Measurements from ENCODE around the gene CERS5. TPM values are rescaled to one million over a fixed set of nuclear protein-coding genes. Genes with fewer than 3 reads are reported as not detected.
"Not testable (repeated sequence)": the region's sequence is repeated elsewhere in the genome, so short reads cannot be mapped to it uniquely, and the experiment has no call there.

CERS5 gene
- total and polyA plus RNA-seq, 12 donors, result 8.3 to 51.7 (median 11.8) TPM

- DNase-seq, result no peak
- ATAC-seq, result no peak
- intact Hi-C loops (cut with DNase I), result loop anchor here in 1 of 10 donors (10.0 kb wide), 1 partner anchor 46 kb away; the partner anchor contains the start of gene COX14
These were observed 6.5 kb downstream of the CERS5 start for GRCh38 chr12:50160643-50161042.

GRCh38 chr12:50157259-50157658 is 9.9 kb downstream of the CERS5 start:
- TF ChIP-seq, protein P1, sequence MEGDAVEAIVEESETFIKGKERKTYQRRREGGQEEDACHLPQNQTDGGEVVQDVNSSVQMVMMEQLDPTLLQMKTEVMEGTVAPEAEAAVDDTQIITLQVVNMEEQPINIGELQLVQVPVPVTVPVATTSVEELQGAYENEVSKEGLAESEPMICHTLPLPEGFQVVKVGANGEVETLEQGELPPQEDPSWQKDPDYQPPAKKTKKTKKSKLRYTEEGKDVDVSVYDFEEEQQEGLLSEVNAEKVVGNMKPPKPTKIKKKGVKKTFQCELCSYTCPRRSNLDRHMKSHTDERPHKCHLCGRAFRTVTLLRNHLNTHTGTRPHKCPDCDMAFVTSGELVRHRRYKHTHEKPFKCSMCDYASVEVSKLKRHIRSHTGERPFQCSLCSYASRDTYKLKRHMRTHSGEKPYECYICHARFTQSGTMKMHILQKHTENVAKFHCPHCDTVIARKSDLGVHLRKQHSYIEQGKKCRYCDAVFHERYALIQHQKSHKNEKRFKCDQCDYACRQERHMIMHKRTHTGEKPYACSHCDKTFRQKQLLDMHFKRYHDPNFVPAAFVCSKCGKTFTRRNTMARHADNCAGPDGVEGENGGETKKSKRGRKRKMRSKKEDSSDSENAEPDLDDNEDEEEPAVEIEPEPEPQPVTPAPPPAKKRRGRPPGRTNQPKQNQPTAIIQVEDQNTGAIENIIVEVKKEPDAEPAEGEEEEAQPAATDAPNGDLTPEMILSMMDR (IDR thresholded peaks at IDR 0.05), result no peak
- 91 to 94% methylated on average over 2 of the region's 2 CpGs for WGBS, 2 donors
- no peaks in the 10 kb centered on the region for H3K27me3 ChIP-seq
- H3K4me1 ChIP-seq, result peaks cover 0 to 9% (median 0%) of the 10 kb centered on the region in 9 donors
- H3K36me3 ChIP-seq, result peaks cover 0 to 20% (median 0%) of the 10 kb centered on the region in 9 donors
- H3K4me3 ChIP-seq, result no peak overlapping the region
- intact Hi-C loops (cut with DNase I), result no loop called here
- no peak overlapping the region for H3K27ac ChIP-seq
- DNase-seq (no peak), ATAC-seq (no peak)
- no peaks in the 10 kb centered on the region for H3K9me3 ChIP-seq

More at GRCh38 chr12:50160643-50161042, 6.5 kb downstream of the CERS5 start:
- H3K4me1 ChIP-seq, result peaks cover 0 to 15% (median 2%) of the 10 kb centered on the region in 9 donors
- no peak overlapping the region for H3K4me3 ChIP-seq
- no peak overlapping the region for H3K27ac ChIP-seq
- peaks cover 0 to 8% (median 0%) of the 10 kb centered on the region in 9 donors for H3K36me3 ChIP-seq
- TF ChIP-seq, protein P1 (IDR thresholded peaks at IDR 0.05), result no peak
- H3K9me3 ChIP-seq, result no peaks in the 10 kb centered on the region
- no peaks in the 10 kb centered on the region for H3K27me3 ChIP-seq

DNA sequence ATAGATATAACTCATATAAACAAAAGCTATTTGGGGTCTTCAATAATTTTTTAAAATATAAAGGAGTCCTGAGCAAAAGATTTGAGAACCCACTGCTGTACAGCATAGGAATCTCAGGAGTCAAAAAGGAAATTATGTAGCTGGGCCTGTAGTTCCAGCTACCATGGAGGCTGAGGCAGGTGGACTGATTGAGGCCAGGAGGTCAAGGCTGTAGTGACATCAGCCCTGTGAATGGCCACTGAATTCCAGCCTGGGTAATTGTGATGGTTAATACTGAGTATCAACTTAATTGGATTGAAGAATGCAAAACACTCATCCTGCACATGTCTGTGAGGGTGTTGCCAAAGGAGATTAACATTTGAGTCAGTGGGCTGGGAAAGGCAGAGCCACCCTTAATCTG is 10.5 kb downstream of the CERS5 start:
- DNase-seq (no peak), ATAC-seq (no peak)
- Histone ChIP-seq H3K27ac (no peak overlapping the region), H3K9me3 (no peaks in the 10 kb centered on the region), H3K4me3 (no peak overlapping the region), H3K4me1 (peaks cover 0 to 9% (median 0%) of the 10 kb centered on the region in 9 donors), H3K36me3 (peaks cover 0 to 20% (median 0%) of the 10 kb centered on the region in 9 donors), H3K27me3 (no peaks in the 10 kb centered on the region)
- TF ChIP-seq, protein P1 (IDR thresholded peaks at IDR 0.05), result no peak
- intact Hi-C loops (cut with DNase I), result no loop called here

GRCh38 chr12:50154947-50155346 is 12.2 kb downstream of the CERS5 start:
- WGBS, 2 donors, result 93 to 95% methylated on average over 5 of the region's 5 CpGs
- Histone ChIP-seq H3K4me1 (peaks cover 0 to 12% (median 3%) of the 10 kb centered on the region in 9 donors), H3K36me3 (peaks cover 0 to 20% (median 0%) of the 10 kb centered on the region in 9 donors)
- H3K27me3 ChIP-seq; H3K27ac ChIP-seq; intact Hi-C loops (cut with DNase I); ATAC-seq; H3K9me3 ChIP-seq; H3K4me3 ChIP-seq; DNase-seq: not testable (repeated sequence)

DNA sequence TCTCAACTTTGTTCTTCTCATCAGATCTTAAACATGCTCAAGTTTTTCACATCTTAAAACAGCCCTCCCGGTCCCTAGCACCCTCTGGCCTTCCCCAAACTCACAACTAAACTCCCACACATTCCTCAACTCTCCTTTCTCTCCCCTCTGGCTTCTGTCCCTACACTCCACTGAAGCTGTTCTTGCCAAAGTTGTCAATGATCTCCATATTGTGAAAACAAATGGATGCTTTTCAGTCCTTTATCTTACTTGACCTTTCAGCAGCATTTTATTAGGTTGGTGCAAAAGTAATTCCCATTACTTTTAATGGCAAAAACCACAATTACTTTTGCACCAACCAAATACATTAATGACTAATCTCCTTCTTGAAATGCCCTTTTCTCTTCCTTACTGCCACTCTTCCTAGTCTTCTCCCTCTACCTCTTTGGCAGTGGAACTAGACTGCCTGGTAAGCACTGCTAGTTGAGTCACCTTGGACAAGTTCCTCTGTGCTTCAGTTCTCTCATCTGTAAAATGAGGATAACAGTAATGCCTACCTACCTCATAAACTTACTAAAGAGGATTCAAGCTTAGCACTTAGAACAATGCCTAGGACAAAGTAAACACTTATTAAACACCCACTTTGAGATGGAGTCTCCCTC is 16.0 kb downstream of the CERS5 start:
- H3K9me3 ChIP-seq, result no peaks in the 10 kb centered on the region
- peaks cover 0 to 21% (median 5%) of the 10 kb centered on the region in 9 donors for H3K4me1 ChIP-seq
- no peak overlapping the region for H3K4me3 ChIP-seq
- peaks cover 0 to 16% (median 0%) of the 10 kb centered on the region in 9 donors for H3K36me3 ChIP-seq
- WGBS, 2 donors, result 57 to 69% methylated on average over 1 of the region's 1 CpG
- ATAC-seq, result peak in 1 of 8 donors; percentile 51
- no peak for DNase-seq
- TF ChIP-seq, protein P1 (IDR thresholded peaks at IDR 0.05), result no peak
- H3K27me3 ChIP-seq, result no peaks in the 10 kb centered on the region
- H3K27ac ChIP-seq, result no peak overlapping the region
- intact Hi-C loops (cut with DNase I), result no loop called here

Measured in heart right ventricle (tissue), 16 donors.